Measurements from ENCODE around the gene ACTL7A. TPM values are rescaled to one million over a fixed set of nuclear protein-coding genes. Genes with fewer than 3 reads are reported as not detected.

ACTL7A gene
- total and polyA plus RNA-seq, 10 donors = not detected

- TF ChIP-seq POLR2A (IDR thresholded peaks at IDR 0.05) (no peak), POLR2AphosphoS5 (IDR thresholded peaks at IDR 0.05) (no peak)
- TF ChIP-seq, protein P1, sequence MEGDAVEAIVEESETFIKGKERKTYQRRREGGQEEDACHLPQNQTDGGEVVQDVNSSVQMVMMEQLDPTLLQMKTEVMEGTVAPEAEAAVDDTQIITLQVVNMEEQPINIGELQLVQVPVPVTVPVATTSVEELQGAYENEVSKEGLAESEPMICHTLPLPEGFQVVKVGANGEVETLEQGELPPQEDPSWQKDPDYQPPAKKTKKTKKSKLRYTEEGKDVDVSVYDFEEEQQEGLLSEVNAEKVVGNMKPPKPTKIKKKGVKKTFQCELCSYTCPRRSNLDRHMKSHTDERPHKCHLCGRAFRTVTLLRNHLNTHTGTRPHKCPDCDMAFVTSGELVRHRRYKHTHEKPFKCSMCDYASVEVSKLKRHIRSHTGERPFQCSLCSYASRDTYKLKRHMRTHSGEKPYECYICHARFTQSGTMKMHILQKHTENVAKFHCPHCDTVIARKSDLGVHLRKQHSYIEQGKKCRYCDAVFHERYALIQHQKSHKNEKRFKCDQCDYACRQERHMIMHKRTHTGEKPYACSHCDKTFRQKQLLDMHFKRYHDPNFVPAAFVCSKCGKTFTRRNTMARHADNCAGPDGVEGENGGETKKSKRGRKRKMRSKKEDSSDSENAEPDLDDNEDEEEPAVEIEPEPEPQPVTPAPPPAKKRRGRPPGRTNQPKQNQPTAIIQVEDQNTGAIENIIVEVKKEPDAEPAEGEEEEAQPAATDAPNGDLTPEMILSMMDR (IDR thresholded peaks at IDR 0.05 in 8 of 11, conservative IDR thresholded peaks at IDR 0.05 in 3 of 11) = no peak
- no peak overlapping the region for H3K27ac ChIP-seq
- no peaks in the 10 kb centered on the region for H3K27me3 ChIP-seq (replicated peaks in 1 of 7)
- no peaks in the 10 kb centered on the region for H3K9me3 ChIP-seq
- DNase-seq = no peak
- H3K36me3 ChIP-seq = peaks cover 5 to 99% (median 84%) of the 10 kb centered on the region in 6 donors
- peaks cover 0 to 6% (median 0%) of the 10 kb centered on the region in 6 donors for H3K4me1 ChIP-seq
- intact Hi-C loops (cut with DNase I; ENCODE audit: low total_unique reads) = no loop called here
- H3K4me3 ChIP-seq = no peak overlapping the region
Observed at GRCh38 chr9:108910402-108910801, 48.3 kb downstream of the ACTL7A start.

GRCh38 chr9:108910914-108911313 is 48.8 kb downstream of the ACTL7A start:
- TF ChIP-seq POLR2AphosphoS5 (IDR thresholded peaks at IDR 0.05) = no peak
- TF ChIP-seq POLR2A (IDR thresholded peaks at IDR 0.05) = no peak
- TF ChIP-seq, protein P1 (IDR thresholded peaks at IDR 0.05 in 8 of 11, conservative IDR thresholded peaks at IDR 0.05 in 3 of 11) = no peak
- H3K4me1 ChIP-seq = peaks cover 0 to 6% (median 0%) of the 10 kb centered on the region in 6 donors
- H3K4me3 ChIP-seq = no peak overlapping the region
- intact Hi-C loops (cut with DNase I; ENCODE audit: low total_unique reads) = no loop called here
- no peak for DNase-seq
- no peaks in the 10 kb centered on the region for H3K9me3 ChIP-seq
- no peaks in the 10 kb centered on the region for H3K27me3 ChIP-seq (replicated peaks in 1 of 7)
- H3K36me3 ChIP-seq = peaks cover 5 to 99% (median 85%) of the 10 kb centered on the region in 6 donors
- H3K27ac ChIP-seq = no peak overlapping the region
- 94 to 98% (median 96%) methylated on average over 2 of the region's 2 CpGs for WGBS, 5 donors

DNA sequence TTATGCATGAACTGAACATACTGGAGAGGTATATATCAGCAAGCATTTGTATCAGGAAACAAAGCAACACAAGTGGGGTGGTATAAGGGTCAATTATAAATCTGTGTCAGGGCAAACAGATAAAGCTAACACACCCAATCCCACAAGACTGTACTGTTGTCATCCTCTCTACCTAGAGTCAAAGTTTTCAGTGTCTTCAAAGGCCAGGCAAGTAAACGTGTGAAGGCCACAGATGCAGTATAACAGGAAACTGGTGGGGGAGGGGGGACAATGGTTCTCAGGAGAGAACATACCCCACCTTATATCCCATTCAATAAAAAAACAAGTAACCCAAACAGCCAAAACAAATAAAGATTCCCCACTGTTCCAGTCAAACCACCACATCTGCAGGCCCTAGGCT is 49.8 kb downstream of the ACTL7A start:
- H3K27me3 ChIP-seq (replicated peaks in 1 of 7) = no peaks in the 10 kb centered on the region
- no peak overlapping the region for H3K4me3 ChIP-seq
- no peak for TF ChIP-seq POLR2A (IDR thresholded peaks at IDR 0.05)
- no peak for TF ChIP-seq POLR2AphosphoS5 (IDR thresholded peaks at IDR 0.05)
- TF ChIP-seq, protein P1 (IDR thresholded peaks at IDR 0.05 in 8 of 11, conservative IDR thresholded peaks at IDR 0.05 in 3 of 11) = no peak
- H3K36me3 ChIP-seq = peaks cover 5 to 99% (median 82%) of the 10 kb centered on the region in 6 donors
- no peak overlapping the region for H3K27ac ChIP-seq
- peaks cover 0 to 6% (median 0%) of the 10 kb centered on the region in 6 donors for H3K4me1 ChIP-seq
- 8 to 29% (median 21%) methylated on average over 1 of the region's 1 CpG for WGBS, 5 donors
- intact Hi-C loops (cut with DNase I; ENCODE audit: low total_unique reads) = no loop called here
- H3K9me3 ChIP-seq = no peaks in the 10 kb centered on the region
- DNase-seq = no peak

Small RNAs within 50 kb of the gene (small RNA-seq; reads per million reads assigned to genes)
- 0 reads per million in 4 donors for gene AL359692.1

Other genes with a start within 250 kb of the ACTL7A start
- gene ACTL7B, start 6.3 kb upstream of the ACTL7A start, total RNA-seq = not detected
- gene ACTL7B, start 6.3 kb upstream of the ACTL7A start, polyA plus RNA-seq = under 1 TPM in 1 of 3 donors, not detected in 2; 0.11 TPM
- 10 to 100 TPM; 13.6 to 30.5 (median 19.1) TPM for gene ELP1, start 71.9 kb downstream of the ACTL7A start, total RNA-seq
- gene ELP1, start 71.9 kb downstream of the ACTL7A start, polyA plus RNA-seq = 10 to 100 TPM in 2 of 3 donors, 1 to 10 TPM in 1; 9.9 to 14.5 (median 13.6) TPM
- gene ABITRAM, start 72.1 kb downstream of the ACTL7A start, total RNA-seq = 10 to 100 TPM in 3 of 7 donors, 1 to 10 TPM in 4; 7.5 to 11.0 (median 9.7) TPM
- gene ABITRAM, start 72.1 kb downstream of the ACTL7A start, polyA plus RNA-seq = 1 to 10 TPM; 7.5 to 8.6 (median 8.2) TPM
- gene CTNNAL1, start 151.2 kb downstream of the ACTL7A start, total RNA-seq = 10 to 100 TPM; 26.2 to 43.2 (median 37.3) TPM
- 10 to 100 TPM; 14.6 to 41.6 (median 21.0) TPM for gene CTNNAL1, start 151.2 kb downstream of the ACTL7A start, polyA plus RNA-seq